Choroid plexus epithelial cell (primary cell): Measurements from ENCODE around the gene NPHS1.
"Not testable (repeated sequence)": the region's sequence is repeated elsewhere in the genome, so short reads cannot be mapped to it uniquely, and the experiment has no call there.

ENCODE experiments used
- DNase-seq: peaks from one replicate; pipeline ENCODE4 v3.0.0-alpha.2; 2010; ENCODE audit warnings: low read depth
- H3K4me3 ChIP-seq: 2 replicates; pipeline ENCODE4 v1.5.1; 2011; ENCODE audit warnings: low read depth, mild to moderate bottlenecking, control low read depth, low read length, moderate library complexity
- TF ChIP-seq, protein P1 (sequence below): conservative IDR thresholded peaks from 2 replicates; pipeline ENCODE4 v1.5.1; 2011; ENCODE audit warnings: low read depth, mild to moderate bottlenecking, control low read depth, inconsistent platforms, low read length, moderate library complexity

Gene NPHS1

DNA sequence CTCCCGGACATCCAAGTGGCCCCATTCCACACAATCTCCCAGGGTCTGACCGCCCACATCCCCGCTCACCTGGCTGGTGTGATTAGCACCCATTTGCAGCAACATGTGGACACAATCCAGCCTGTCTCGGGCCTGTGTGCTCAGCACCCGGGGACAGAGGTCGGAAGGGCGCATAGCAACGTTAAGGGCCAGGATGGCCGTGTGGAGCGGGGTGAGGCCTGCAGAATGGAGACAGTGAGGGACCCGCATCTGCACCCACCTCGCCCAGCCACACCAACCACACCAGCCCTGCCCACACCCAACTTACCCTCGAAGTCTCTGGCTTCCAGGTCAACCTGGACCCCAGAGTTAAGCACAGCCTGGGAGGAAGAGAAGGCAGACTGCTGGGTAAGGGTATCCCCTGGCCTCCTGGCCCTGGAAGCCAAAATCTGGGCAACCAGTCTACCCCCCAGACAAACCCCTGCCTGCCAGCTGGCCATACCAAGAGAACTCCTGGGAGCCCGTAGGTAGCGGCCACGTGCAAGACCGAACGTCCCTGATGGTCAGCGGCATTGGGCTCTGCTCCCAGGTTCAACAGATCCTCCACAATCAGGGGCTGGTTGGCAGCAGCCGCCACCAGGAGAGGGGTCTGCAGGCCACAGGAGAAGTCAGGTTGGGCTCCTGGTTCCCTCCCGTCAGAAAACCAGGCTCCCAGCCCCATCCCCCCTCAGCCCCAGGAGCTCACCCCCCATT, 43.8 kb upstream of the NPHS1 start:
- H3K4me3 ChIP-seq = no peak overlapping the region
- TF ChIP-seq, protein P1, sequence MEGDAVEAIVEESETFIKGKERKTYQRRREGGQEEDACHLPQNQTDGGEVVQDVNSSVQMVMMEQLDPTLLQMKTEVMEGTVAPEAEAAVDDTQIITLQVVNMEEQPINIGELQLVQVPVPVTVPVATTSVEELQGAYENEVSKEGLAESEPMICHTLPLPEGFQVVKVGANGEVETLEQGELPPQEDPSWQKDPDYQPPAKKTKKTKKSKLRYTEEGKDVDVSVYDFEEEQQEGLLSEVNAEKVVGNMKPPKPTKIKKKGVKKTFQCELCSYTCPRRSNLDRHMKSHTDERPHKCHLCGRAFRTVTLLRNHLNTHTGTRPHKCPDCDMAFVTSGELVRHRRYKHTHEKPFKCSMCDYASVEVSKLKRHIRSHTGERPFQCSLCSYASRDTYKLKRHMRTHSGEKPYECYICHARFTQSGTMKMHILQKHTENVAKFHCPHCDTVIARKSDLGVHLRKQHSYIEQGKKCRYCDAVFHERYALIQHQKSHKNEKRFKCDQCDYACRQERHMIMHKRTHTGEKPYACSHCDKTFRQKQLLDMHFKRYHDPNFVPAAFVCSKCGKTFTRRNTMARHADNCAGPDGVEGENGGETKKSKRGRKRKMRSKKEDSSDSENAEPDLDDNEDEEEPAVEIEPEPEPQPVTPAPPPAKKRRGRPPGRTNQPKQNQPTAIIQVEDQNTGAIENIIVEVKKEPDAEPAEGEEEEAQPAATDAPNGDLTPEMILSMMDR = no peak
- DNase-seq = no peak

GRCh38 chr19:35894342-35894741, 42.0 kb upstream of the NPHS1 start:
- TF ChIP-seq, protein P1 = no peak
- no peak for DNase-seq
- no peak overlapping the region for H3K4me3 ChIP-seq

- H3K4me3 ChIP-seq, DNase-seq: not testable (repeated sequence)
These were observed 39.5 kb upstream of the NPHS1 start for GRCh38 chr19:35891819-35892218.

DNA sequence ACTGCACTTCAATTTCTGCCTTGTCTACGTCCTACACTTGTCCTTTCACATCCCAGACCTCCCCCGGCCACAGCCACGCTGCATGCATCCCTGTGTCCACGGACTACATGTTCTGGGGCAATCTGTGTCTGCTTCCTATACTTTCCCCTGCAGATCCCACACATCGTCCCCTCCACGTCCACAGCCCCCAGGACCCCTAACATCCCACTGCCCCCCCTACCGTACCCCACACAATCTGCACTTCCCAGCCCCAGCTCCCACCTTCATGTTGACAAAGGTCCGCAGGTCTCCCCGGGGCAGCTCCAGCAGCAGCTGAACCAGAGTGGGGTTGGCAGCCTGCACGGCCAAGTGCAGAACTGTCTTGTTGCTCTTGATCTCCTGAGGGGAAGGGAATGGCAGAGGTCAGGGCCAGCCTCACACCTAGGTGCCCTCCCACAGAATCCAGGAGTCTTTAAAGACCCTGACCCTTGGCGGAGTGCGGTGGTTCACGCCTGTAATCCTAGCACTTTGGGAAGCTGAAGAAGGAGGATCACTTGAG, 37.9 kb upstream of the NPHS1 start:
- no peak overlapping the region for H3K4me3 ChIP-seq
- no peak for DNase-seq
- TF ChIP-seq, protein P1 = no peak

DNA sequence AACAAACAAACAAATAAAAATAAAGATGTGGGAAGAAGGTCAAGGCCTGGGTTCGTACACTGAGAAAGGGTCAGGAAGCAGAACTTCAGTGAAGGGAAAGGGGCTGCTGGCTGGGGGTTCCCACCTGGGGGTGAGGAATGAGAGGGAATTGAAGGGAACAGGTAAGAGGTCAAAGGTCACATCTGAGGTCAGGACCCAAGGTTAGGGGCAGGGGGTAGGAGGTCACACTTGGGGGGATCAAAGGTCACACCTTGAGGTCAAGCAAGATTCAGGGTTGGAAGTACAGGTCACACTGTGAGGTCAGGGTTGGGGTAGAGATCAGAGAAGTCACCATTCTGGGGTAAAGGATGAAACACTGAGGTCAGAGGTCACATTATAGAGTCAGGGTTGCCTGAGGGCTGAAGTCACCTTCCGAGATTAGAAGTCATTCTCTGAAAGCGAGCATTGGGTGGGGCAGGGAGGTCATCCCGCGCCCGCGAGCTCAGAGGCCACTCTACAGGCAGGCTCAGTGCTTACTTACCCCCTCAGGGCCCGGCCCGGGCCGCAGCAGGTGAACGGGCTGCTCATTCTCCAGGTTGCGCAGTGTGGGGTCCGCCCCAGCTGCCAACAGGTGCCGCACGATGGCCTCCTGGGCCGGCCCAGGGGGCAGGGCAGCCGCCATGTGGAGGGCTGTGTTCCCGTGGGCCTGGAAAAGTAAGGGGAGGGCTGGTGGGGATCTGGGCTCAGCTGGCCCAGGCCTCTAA, 37.2 kb upstream of the NPHS1 start:
- no peak overlapping the region for H3K4me3 ChIP-seq
- TF ChIP-seq, protein P1 = no peak
- DNase-seq = no peak

- TF ChIP-seq, protein P1 = no peak
- no peak for DNase-seq
- H3K4me3 ChIP-seq = no peak overlapping the region
These were observed 36.1 kb upstream of the NPHS1 start for GRCh38 chr19:35888398-35888797.

GRCh38 chr19:35887197-35887596, 34.9 kb upstream of the NPHS1 start:
- TF ChIP-seq, protein P1 = no peak
- no peak overlapping the region for H3K4me3 ChIP-seq
- DNase-seq = no peak
